HepG2 (cell line): ENCODE data around the gene OR6C4. TPM values are rescaled to one million over a fixed set of nuclear protein-coding genes. Genes with fewer than 3 reads are reported as not detected.

Experiments
- HDAC1 ChIP-seq: sonication (generic); formaldehyde crosslinking; IDR thresholded peaks from 2 replicates; pipeline ENCODE4 v1.5.1; 2020; ENCODE audit warnings: mild to moderate bottlenecking, missing genetic modification reagents
- HES4 ChIP-seq: sonication (generic); formaldehyde crosslinking; IDR thresholded peaks from 2 replicates; pipeline ENCODE4 v1.9.0; 2021; ENCODE audit warnings: mild to moderate bottlenecking, missing genetic modification reagents, borderline replicate concordance
- MEIS2 ChIP-seq: sonication (generic); formaldehyde crosslinking; IDR thresholded peaks from 2 replicates; pipeline ENCODE4 v1.9.0; 2021; ENCODE audit warnings: mild to moderate bottlenecking, missing genetic modification reagents
- MYNN ChIP-seq: sonication (generic); formaldehyde crosslinking; IDR thresholded peaks from 2 replicates; pipeline ENCODE4 v1.4.0; 2020; ENCODE audit warnings: mild to moderate bottlenecking, low read depth, missing genetic modification reagents
- RXRB ChIP-seq: IDR thresholded peaks from 2 replicates; pipeline ENCODE4 v1.6.1; 2016; ENCODE audit warnings: borderline replicate concordance, missing genetic modification reagents, missing compliant biosample characterization
- SIN3B ChIP-seq: fragments of 150-350 bp; IDR thresholded peaks from 2 replicates; pipeline ENCODE4 v1.6.1; 2014; ENCODE audit warnings: low read length
- TGIF2 ChIP-seq: IDR thresholded peaks from 2 replicates; pipeline ENCODE4 v1.6.1; 2016; ENCODE audit warnings: control low read depth, missing compliant biosample characterization
- ZNF430 ChIP-seq: sonication (generic); formaldehyde crosslinking; IDR thresholded peaks from 2 replicates; pipeline ENCODE4 v1.9.0; 2021; ENCODE audit warnings: mild to moderate bottlenecking, missing genetic modification reagents
- ZNF569 ChIP-seq: sonication (generic); formaldehyde crosslinking; IDR thresholded peaks from 2 replicates; pipeline ENCODE4 v1.5.0; 2020; ENCODE audit warnings: mild to moderate bottlenecking, missing genetic modification reagents, moderate library complexity, borderline replicate concordance
- ZNF607 ChIP-seq: sonication (generic); formaldehyde crosslinking; IDR thresholded peaks from 2 replicates; pipeline ENCODE4 v1.5.1; 2020; ENCODE audit warnings: missing genetic modification reagents, mild to moderate bottlenecking, borderline replicate concordance
- polyA plus RNA-seq, 8 experiments: library from polyadenylated mRNA; depleted of rRNA in 3 of 8; stranded (reverse) in 7 of 8; unstranded in 1 of 8; fragments of >200 nt; fragmentation: Illumina TruSeq in 4 of 8; extraction: Trizol in 4 of 8; gene quantifications; 2 replicates each; pipeline versions ENCODE4 v1.2.1 to v1.2.3, GENCODE V29; 2011 to 2016; ENCODE audit warnings: low read depth in 4 of 8, missing spikeins in 1 of 8, mixed read lengths in 1 of 8; ENCODE audit not compliant: insufficient read depth in 1 of 8
- total RNA-seq, 5 experiments: library from RNA; depleted of rRNA; stranded (reverse); fragments of >200 nt; fragmentation: Illumina TruSeq; extraction: Trizol; gene quantifications; 2 replicates each; pipeline ENCODE4 v1.2.3, GENCODE V29; 2016; ENCODE audit warnings: low read depth in 1 of 5
- TF ChIP-seq, protein P1 (sequence below): sonication (generic); formaldehyde crosslinking; IDR thresholded peaks from 2 replicates; pipeline ENCODE4 v1.4.0; 2020; ENCODE audit warnings: mild to moderate bottlenecking, missing genetic modification reagents
- TF ChIP-seq, protein P2 (sequence below): sonication (generic); formaldehyde crosslinking; IDR thresholded peaks from 2 replicates; pipeline ENCODE4 v1.5.0; 2020; ENCODE audit warnings: missing genetic modification reagents, mild to moderate bottlenecking, borderline replicate concordance
- TF ChIP-seq, protein P3 (sequence below): sonication (generic); formaldehyde crosslinking; IDR thresholded peaks from 2 replicates; pipeline ENCODE4 v1.4.0; 2020; ENCODE audit warnings: missing genetic modification reagents, borderline replicate concordance
- TF ChIP-seq, protein P4 (sequence below): sonication (generic); formaldehyde crosslinking; IDR thresholded peaks from 2 replicates; pipeline ENCODE4 v1.5.1; 2020; ENCODE audit warnings: mild to moderate bottlenecking, missing genetic modification reagents, borderline replicate concordance
- TF ChIP-seq, protein P5 (sequence below): sonication (generic); formaldehyde crosslinking; IDR thresholded peaks from 2 replicates; pipeline ENCODE4 v1.4.0; 2020; ENCODE audit warnings: missing genetic modification reagents

Gene OR6C4
- total and polyA plus RNA-seq, 2 of the 13 experiments (the other 11 are each of a cell fraction or from before 2014, with no cell fraction given) = not detected

DNA sequence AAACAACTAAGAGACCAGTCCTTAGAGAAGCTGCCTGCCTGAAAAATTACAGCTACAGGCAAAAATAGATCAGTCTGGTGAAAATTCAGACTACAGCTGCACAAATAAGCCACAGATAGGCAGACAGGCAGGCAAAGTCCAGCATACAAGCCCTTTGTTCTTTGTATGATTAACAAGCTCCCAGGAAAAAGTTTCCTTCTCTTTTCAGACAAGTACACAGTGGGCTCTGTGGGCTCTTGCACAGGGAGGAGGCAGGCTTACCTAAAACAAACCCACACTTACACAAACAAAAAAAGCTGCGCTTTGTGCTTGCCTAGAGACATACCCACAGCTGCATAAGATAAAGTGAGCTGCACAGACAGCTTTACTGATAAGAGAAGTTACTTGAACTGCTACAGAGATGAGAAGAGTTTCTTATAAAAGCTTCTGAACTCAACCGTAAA lies 49.6 kb upstream of the OR6C4 start (continued):
- TF ChIP-seq, protein P1, sequence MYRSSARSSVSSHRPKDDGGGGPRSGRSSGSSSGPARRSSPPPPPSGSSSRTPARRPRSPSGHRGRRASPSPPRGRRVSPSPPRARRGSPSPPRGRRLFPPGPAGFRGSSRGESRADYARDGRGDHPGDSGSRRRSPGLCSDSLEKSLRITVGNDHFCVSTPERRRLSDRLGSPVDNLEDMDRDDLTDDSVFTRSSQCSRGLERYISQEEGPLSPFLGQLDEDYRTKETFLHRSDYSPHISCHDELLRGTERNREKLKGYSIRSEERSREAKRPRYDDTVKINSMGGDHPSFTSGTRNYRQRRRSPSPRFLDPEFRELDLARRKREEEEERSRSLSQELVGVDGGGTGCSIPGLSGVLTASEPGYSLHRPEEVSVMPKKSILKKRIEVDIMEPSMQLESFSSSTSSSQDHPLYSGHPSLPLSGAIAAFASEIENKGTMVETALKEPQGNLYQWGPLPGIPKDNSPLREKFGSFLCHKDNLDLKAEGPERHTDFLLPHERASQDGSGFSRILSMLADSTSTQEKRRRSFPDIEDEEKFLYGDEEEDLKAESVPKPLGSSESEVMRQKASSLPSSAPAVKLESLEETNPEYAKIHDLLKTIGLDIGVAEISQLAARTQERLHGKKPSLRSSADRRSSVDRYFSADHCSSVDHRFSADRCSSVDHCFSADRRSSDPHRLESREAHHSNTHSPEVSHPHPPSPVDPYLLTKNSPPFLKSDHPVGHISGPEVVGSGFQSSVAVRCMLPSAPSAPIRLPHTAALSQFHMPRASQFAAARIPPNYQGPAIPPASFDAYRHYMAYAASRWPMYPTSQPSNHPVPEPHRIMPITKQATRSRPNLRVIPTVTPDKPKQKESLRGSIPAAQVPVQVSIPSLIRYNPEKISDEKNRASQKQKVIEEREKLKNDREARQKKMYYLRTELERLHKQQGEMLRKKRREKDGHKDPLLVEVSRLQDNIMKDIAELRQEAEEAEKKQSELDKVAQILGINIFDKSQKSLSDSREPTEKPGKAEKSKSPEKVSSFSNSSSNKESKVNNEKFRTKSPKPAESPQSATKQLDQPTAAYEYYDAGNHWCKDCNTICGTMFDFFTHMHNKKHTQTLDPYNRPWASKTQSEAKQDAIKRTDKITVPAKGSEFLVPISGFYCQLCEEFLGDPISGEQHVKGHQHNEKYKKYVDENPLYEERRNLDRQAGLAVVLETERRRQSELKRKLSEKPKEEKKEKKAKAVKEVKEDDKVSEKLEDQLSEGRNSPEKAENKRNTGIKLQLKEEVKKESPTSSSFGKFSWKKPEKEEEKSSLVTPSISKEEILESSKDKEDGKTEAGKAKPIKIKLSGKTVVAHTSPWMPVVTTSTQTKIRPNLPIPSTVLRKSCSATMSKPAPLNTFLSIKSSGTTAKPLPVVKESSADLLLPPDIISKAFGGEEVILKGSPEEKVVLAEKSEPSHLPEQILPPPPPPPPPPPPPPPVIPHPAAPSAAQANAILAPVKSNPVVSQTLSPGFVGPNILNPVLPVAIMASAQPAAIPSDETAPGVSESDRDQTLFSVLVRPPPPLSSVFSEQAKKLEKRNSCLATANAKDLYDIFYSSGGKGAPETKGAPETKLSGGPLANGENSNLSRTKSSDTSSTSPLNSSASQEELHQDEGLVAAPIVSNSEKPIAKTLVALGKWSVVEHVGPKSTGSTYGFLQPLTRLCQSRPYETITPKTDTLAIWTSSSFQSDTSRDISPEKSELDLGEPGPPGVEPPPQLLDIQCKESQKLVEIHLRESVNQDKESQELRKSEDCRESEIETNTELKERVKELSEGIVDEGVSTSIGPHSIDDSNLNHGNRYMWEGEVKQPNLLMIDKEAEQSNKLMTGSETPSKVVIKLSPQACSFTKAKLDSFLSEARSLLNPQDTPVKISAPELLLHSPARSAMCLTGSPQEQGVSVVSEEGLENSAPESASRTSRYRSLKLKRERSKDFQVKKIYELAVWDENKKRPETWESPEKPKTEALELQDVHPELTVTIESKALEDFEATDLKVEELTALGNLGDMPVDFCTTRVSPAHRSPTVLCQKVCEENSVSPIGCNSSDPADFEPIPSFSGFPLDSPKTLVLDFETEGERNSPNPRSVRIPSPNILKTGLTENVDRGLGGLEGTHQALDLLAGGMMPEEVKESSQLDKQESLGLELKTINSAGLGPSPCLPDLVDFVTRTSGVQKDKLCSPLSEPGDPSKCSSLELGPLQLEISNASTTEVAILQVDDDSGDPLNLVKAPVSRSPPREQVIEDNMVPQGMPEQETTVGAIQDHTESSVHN (CRISPR knock-in tag) = no peak
- TF ChIP-seq RXRB (CRISPR knock-in tag) (0 out of 2 replicates have a peak, but pooled peaks have one; percentile 34), ZNF569 (no peak), SIN3B (no peak), MYNN (CRISPR knock-in tag) (no peak), ZNF607 (peak; percentile 36; the same call in 1 of the 2 replicates), TGIF2 (no peak), HDAC1 (CRISPR knock-in tag) (peak; percentile 72; the same call in 1 of the 2 replicates), MEIS2 (CRISPR knock-in tag) (peak; percentile 62; the same call in 1 of the 2 replicates), HES4 (no peak), ZNF430 (CRISPR knock-in tag) (no peak)
- TF ChIP-seq, protein P2, sequence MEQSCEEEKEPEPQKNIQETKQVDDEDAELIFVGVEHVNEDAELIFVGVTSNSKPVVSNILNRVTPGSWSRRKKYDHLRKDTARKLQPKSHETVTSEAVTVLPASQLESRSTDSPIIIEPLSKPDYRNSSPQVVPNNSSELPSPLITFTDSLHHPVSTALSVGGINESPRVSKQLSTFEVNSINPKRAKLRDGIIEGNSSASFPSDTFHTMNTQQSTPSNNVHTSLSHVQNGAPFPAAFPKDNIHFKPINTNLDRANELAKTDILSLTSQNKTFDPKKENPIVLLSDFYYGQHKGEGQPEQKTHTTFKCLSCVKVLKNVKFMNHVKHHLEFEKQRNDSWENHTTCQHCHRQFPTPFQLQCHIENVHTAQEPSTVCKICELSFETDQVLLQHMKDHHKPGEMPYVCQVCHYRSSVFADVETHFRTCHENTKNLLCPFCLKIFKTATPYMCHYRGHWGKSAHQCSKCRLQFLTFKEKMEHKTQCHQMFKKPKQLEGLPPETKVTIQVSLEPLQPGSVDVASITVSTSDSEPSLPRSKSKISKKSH = no peak
- TF ChIP-seq, protein P3, sequence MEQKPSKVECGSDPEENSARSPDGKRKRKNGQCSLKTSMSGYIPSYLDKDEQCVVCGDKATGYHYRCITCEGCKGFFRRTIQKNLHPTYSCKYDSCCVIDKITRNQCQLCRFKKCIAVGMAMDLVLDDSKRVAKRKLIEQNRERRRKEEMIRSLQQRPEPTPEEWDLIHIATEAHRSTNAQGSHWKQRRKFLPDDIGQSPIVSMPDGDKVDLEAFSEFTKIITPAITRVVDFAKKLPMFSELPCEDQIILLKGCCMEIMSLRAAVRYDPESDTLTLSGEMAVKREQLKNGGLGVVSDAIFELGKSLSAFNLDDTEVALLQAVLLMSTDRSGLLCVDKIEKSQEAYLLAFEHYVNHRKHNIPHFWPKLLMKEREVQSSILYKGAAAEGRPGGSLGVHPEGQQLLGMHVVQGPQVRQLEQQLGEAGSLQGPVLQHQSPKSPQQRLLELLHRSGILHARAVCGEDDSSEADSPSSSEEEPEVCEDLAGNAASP (CRISPR knock-in tag) = peak; percentile 25; the same call in 1 of the 2 replicates
- TF ChIP-seq, protein P4, sequence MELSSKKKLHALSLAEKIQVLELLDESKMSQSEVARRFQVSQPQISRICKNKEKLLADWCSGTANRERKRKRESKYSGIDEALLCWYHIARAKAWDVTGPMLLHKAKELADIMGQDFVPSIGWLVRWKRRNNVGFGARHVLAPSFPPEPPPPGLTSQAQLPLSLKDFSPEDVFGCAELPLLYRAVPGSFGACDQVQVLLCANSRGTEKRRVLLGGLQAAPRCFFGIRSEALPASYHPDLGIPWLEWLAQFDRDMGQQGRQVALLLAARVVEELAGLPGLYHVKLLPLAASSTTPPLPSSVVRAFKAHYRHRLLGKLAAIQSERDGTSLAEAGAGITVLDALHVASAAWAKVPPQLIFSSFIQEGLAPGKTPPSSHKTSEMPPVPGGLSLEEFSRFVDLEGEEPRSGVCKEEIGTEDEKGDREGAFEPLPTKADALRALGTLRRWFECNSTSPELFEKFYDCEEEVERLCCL (CRISPR knock-in tag) = no peak
- TF ChIP-seq, protein P5, sequence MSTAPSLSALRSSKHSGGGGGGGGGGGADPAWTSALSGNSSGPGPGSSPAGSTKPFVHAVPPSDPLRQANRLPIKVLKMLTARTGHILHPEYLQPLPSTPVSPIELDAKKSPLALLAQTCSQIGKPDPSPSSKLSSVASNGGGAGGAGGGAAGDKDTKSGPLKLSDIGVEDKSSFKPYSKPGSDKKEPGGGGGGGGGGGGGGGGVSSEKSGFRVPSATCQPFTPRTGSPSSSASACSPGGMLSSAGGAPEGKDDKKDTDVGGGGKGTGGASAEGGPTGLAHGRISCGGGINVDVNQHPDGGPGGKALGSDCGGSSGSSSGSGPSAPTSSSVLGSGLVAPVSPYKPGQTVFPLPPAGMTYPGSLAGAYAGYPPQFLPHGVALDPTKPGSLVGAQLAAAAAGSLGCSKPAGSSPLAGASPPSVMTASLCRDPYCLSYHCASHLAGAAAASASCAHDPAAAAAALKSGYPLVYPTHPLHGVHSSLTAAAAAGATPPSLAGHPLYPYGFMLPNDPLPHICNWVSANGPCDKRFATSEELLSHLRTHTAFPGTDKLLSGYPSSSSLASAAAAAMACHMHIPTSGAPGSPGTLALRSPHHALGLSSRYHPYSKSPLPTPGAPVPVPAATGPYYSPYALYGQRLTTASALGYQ = peak; percentile 72
